Rectal smooth muscle tissue (tissue), 1 donor: ENCODE measurements around the gene SLC39A7.

ENCODE experiments used
- H3K27ac ChIP-seq: one replicate; pipeline ENCODE4 v1.7.0; 2013; ENCODE audit warnings: low read depth, low read length, inconsistent platforms
- H3K27me3 ChIP-seq: one replicate; pipeline ENCODE4 v1.7.0; 2013; ENCODE audit warnings: low read length; ENCODE audit not compliant: control insufficient read depth, insufficient read depth
- H3K36me3 ChIP-seq: one replicate; pipeline ENCODE4 v1.7.0; 2013; ENCODE audit warnings: low read length; ENCODE audit not compliant: control insufficient read depth, insufficient read depth
- H3K4me1 ChIP-seq: one replicate; pipeline ENCODE4 v1.7.0; 2013; ENCODE audit warnings: low read length; ENCODE audit not compliant: control insufficient read depth, insufficient read depth
- H3K4me3 ChIP-seq: one replicate; pipeline ENCODE4 v1.7.0; 2013; ENCODE audit warnings: low read length
- H3K9ac ChIP-seq: one replicate; pipeline ENCODE4 v1.7.0; 2013; ENCODE audit warnings: low read length

The SLC39A7 gene

GRCh38 chr6:33172688-33173534, 27.8 kb upstream of the SLC39A7 start:
- Histone ChIP-seq H3K27ac (no peak overlapping the region), H3K9ac (no peak overlapping the region), H3K27me3 (no peaks in the 10 kb centered on the region), H3K4me3 (no peak overlapping the region), H3K36me3 (no peaks in the 10 kb centered on the region), H3K4me1 (no peaks in the 10 kb centered on the region)

- H3K27ac ChIP-seq = no peak overlapping the region
- H3K4me1 ChIP-seq = no peaks in the 10 kb centered on the region
- no peaks in the 10 kb centered on the region for H3K27me3 ChIP-seq
- H3K4me3 ChIP-seq = no peak overlapping the region
- H3K9ac ChIP-seq = no peak overlapping the region
- H3K36me3 ChIP-seq = no peaks in the 10 kb centered on the region
Measured at GRCh38 chr6:33173535-33174180, 27.0 kb upstream of the SLC39A7 start.

DNA sequence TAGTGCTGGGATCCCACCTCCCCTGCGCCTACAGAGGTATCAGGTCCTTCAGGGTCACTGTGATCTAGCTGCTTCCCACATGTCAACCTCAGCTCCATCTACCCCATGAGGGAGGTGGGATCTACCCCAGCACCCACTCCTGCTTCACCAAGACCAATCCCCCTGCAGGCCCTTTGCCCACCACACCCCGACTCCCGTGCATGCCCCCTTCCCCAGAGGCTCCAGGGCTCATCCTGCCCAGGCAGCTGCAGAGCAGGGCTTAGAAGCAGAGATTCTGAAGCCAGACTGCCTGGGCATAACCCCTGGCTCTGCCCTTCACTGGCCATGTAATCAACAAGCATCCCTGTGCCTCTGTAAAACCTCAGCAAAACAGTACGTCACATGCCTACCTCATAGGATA, 25.9 kb upstream of the SLC39A7 start:
- Histone ChIP-seq H3K27ac (no peak overlapping the region), H3K9ac (no peak overlapping the region), H3K4me1 (no peaks in the 10 kb centered on the region), H3K4me3 (no peak overlapping the region), H3K36me3 (no peaks in the 10 kb centered on the region), H3K27me3 (no peaks in the 10 kb centered on the region)

- no peak overlapping the region for H3K9ac ChIP-seq
- H3K4me1 ChIP-seq = no peaks in the 10 kb centered on the region
- H3K27ac ChIP-seq = no peak overlapping the region
- H3K36me3 ChIP-seq = no peaks in the 10 kb centered on the region
- H3K27me3 ChIP-seq = no peaks in the 10 kb centered on the region
- no peak overlapping the region for H3K4me3 ChIP-seq
Measured at GRCh38 chr6:33175436-33176069, 25.1 kb upstream of the SLC39A7 start.

GRCh38 chr6:33176906-33177305, 23.8 kb upstream of the SLC39A7 start:
- Histone ChIP-seq H3K27me3 (no peaks in the 10 kb centered on the region), H3K4me3 (no peak overlapping the region), H3K36me3 (no peaks in the 10 kb centered on the region), H3K9ac (no peak overlapping the region), H3K27ac (no peak overlapping the region), H3K4me1 (no peaks in the 10 kb centered on the region)

GRCh38 chr6:33177552-33178446, 22.9 kb upstream of the SLC39A7 start:
- Histone ChIP-seq H3K36me3 (no peaks in the 10 kb centered on the region), H3K27me3 (no peaks in the 10 kb centered on the region), H3K27ac (no peak overlapping the region), H3K4me3 (no peak overlapping the region), H3K9ac (no peak overlapping the region), H3K4me1 (no peaks in the 10 kb centered on the region)

DNA sequence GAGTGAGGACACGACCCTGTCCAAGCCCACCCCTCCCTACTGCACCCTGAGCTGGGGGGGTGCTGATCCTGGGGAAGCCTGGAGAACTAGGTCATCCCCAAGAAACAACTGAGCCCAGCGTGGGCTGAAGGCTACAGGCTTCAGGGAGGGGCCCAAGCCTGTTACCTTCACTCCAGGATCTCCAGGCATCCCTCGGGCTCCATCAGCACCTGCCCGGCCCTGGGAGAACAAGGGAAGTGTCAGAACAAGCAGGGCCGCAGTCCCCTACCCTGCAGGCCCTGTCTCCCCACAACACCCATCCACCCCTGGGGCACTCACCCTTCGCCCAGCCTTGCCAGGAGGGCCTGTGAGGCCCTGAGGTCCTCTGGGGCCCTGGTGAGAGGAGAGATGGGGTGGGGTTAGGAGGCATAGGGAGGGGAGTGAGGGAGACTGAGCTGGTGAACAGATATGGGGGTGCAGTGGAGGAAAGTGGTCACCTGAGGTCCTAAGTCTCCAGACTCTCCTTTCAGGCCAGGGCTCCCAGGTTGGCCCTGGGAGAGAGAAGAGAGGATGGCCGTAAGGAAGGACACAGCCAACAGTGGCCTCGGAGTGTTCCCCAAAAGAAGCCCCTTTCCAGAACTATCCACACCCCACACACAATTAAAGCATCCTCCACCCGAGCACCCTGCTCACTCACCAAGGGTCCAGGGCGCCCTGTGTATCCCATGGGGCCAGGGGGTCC, 21.8 kb upstream of the SLC39A7 start:
- H3K36me3 ChIP-seq = no peaks in the 10 kb centered on the region
- H3K4me1 ChIP-seq = no peaks in the 10 kb centered on the region
- H3K4me3 ChIP-seq = no peak overlapping the region
- no peaks in the 10 kb centered on the region for H3K27me3 ChIP-seq
- H3K27ac ChIP-seq = no peak overlapping the region
- no peak overlapping the region for H3K9ac ChIP-seq

DNA sequence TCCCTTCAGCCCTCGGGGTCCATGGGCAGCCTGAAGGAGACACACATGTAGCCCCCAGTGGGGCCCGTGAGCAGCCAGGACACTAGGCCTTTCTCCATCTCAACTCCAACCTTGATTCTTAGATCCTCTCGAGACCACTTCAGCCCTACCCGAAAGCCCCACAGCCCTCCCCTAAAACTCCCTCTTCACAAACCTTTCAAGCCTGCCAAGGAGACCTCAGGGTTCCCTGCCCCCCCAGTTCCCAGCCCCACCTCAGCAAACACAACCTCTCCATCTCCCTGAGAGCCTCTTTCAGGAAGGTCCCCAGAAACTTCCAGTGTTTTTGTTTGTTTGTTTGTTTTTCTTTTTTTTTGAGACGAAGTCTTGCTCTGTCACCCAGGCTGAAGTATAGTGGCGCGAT, 19.5 kb upstream of the SLC39A7 start:
- H3K4me3 ChIP-seq = no peak overlapping the region
- no peaks in the 10 kb centered on the region for H3K27me3 ChIP-seq
- H3K9ac ChIP-seq = no peak overlapping the region
- H3K36me3 ChIP-seq = no peaks in the 10 kb centered on the region
- H3K4me1 ChIP-seq = no peaks in the 10 kb centered on the region
- H3K27ac ChIP-seq = no peak overlapping the region

DNA sequence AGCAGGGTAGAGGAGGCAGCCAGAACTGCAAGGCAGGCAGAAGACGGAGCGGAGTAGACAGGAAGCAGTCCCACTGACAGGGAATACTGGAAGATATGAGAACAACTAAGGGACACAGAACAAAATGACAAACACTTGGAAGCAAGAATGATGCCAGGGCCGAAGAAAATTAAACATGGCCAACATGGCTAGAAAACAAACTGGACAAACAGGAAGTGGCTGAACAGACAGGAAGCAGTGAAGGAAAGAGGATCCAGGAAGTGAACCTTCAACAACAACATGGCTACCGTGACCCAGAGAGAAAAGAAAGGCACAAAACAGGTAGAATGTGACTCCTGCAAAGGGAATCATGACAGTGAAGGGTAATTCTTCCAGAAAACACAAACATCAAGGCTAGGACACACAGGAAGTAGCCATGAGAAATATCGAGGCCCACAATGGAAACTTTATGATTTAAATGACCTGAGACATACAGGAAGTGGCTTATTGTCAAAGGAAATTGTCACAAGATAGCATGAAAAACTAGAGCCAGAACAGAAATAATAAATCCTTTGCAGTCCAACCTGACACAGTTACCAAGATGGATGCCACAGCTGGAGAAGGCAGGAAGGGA, 17.5 kb upstream of the SLC39A7 start:
- H3K27ac ChIP-seq = no peak overlapping the region
- H3K9ac ChIP-seq = no peak overlapping the region
- H3K27me3 ChIP-seq = peaks cover 1% of the 10 kb centered on the region
- H3K4me1 ChIP-seq = no peaks in the 10 kb centered on the region
- no peak overlapping the region for H3K4me3 ChIP-seq
- no peaks in the 10 kb centered on the region for H3K36me3 ChIP-seq

GRCh38 chr6:33185190-33185589, 15.5 kb upstream of the SLC39A7 start:
- Histone ChIP-seq H3K4me3 (no peak overlapping the region), H3K4me1 (no peaks in the 10 kb centered on the region), H3K36me3 (no peaks in the 10 kb centered on the region), H3K9ac (no peak overlapping the region), H3K27me3 (peaks cover 3% of the 10 kb centered on the region), H3K27ac (no peak overlapping the region)

GRCh38 chr6:33185654-33186187, 14.9 kb upstream of the SLC39A7 start:
- H3K9ac ChIP-seq = no peak overlapping the region
- H3K27me3 ChIP-seq = peaks cover 3% of the 10 kb centered on the region
- H3K4me1 ChIP-seq = no peaks in the 10 kb centered on the region
- H3K4me3 ChIP-seq = no peak overlapping the region
- no peak overlapping the region for H3K27ac ChIP-seq
- no peaks in the 10 kb centered on the region for H3K36me3 ChIP-seq
